Measurements from ENCODE around the gene EXOC8.

EXOC8 gene

GRCh38 chr1:231337472-231338269 lies at the start of gene EXOC8:
TSS of gene EXOC8 (minus strand) at chr1:231337852. CDS start at chr1:231337745, 107 bp downstream.
- peak; percentile 55 for FAIRE-seq

DNA sequence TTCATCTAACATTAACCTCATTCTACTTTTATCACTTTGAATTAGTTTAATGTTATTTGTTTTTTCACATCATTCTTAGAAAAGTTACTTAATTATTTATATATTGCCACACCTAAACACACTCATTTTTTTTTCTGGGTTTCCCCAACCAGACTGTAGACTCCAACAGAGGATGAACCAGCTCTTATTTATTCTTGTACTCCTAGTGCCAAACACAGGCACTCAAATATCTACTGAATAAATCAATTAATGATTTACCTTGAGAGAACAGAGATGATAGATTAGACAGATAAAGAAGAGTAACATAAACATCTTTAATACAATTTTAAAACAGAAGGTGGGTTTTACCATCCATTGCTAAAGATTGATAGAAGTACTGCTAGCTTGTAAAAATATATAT lies 48.8 kb upstream of the EXOC8 start:
- FAIRE-seq (no peak), DNase-seq (ENCODE audit: insufficient read length, low spot score) (no peak)
- TF ChIP-seq POLR2A (IDR thresholded peaks at IDR 0.05; ENCODE audit: low read depth, low read length), result no peak

More at GRCh38 chr1:231337472-231338269, at the start of gene EXOC8:
- DNase-seq (ENCODE audit: insufficient read length, low spot score), result peak; percentile 92
- peak; percentile 98 for TF ChIP-seq POLR2A (IDR thresholded peaks at IDR 0.05; ENCODE audit: low read depth, low read length)

- DNase-seq (ENCODE audit: insufficient read length, low spot score) (no peak), FAIRE-seq (no peak)
- no peak for TF ChIP-seq POLR2A (IDR thresholded peaks at IDR 0.05; ENCODE audit: low read depth, low read length)
These were observed 47.7 kb upstream of the EXOC8 start for GRCh38 chr1:231385416-231385748.

DNA sequence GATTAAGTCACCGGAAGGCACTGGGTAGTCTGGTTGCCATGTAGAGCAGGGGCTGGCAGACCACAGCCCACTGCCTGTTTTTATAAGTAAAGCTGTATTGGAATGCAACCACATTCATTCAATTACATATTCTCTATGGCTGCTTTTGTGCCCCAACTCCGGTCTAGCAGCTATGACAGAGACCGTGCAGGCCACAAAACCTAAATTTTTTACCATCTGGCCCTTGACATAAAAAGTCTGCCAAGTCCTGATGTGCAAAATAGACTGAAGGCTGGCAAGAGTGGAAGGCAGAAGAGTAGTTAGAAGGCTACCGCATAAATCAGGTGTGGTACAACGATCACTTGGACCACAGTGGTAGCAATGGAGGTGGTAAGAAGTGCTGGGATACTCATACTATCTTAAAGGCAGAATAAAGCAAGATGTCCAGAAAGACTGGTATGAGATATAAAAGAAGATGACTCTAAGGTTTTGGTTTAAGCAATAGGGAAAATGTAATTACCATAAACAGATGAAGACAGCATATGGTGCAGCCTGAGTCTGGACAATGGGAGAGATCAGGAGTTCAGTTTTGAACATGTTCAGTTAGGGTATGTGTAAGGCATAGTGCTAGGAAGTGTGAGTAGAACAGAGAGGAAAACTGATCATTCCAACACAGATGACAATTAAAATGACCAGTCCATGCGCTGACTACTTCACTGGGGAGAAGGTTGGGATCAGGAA lies 47.2 kb upstream of the EXOC8 start:
- no peak for FAIRE-seq
- DNase-seq (ENCODE audit: insufficient read length, low spot score), result no peak
- TF ChIP-seq POLR2A (IDR thresholded peaks at IDR 0.05; ENCODE audit: low read depth, low read length), result no peak

GRCh38 chr1:231383159-231383860 lies 45.7 kb upstream of the EXOC8 start:
- FAIRE-seq (no peak), DNase-seq (ENCODE audit: insufficient read length, low spot score) (no peak)
- no peak for TF ChIP-seq POLR2A (IDR thresholded peaks at IDR 0.05; ENCODE audit: low read depth, low read length)

- no peak for FAIRE-seq
- TF ChIP-seq POLR2A (IDR thresholded peaks at IDR 0.05; ENCODE audit: low read depth, low read length), result no peak
- DNase-seq (ENCODE audit: insufficient read length, low spot score), result no peak
These were observed 44.8 kb upstream of the EXOC8 start for GRCh38 chr1:231382426-231382825.

DNA sequence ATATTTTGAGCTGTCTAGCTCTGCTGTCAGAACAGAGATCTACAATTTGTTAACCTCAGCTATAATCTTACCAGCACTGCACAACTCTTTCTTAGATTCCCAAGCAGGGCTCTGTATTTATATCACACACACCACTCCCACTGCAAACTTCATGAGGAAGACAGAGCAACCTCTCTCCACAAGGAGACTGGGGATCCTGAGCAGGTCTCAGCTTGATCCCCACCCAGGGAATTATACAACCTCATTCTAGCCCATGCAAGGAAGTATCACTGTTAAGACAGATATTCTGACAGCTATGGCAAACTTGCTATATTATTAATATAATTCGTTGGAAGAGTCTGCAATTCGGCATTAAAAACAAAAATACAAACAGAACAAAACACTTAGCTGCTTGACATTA lies 44.1 kb upstream of the EXOC8 start:
- TF ChIP-seq POLR2A (IDR thresholded peaks at IDR 0.05; ENCODE audit: low read depth, low read length), result no peak
- DNase-seq (ENCODE audit: insufficient read length, low spot score), result no peak
- no peak for FAIRE-seq

DNA sequence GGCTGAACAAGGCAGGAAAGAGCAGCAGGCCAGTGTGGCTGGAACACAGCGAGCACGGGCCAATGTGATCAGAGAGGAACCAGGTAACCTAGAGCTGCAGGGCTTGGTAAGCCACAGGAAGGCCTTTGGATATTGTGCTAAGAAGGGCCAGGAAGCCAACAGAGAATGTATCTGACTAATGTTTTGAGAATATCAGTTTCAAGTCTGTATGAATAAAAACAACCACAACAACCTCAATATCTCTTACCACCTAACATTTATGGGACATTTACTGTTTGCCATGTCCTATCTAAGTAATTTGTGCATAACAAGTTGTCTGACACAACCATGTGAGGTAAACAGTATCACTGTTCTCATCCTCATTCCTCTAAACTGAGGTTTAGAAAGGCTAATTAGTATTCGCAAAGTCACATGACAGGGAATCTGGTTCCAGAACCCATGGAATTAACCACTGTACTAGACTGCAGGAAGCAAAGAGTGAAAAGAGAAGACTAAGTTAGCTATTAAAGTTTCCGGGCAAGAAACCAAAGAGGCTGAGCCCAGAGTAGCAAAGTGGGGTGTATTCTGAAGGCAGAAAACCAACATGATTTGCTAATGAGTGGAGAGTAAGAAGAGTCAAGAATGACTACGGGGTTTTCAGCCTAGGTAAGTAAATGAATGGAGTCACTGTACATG lies 39.4 kb upstream of the EXOC8 start:
- no peak for DNase-seq (ENCODE audit: insufficient read length, low spot score)
- FAIRE-seq, result no peak
- TF ChIP-seq POLR2A (IDR thresholded peaks at IDR 0.05; ENCODE audit: low read depth, low read length), result no peak

DNA sequence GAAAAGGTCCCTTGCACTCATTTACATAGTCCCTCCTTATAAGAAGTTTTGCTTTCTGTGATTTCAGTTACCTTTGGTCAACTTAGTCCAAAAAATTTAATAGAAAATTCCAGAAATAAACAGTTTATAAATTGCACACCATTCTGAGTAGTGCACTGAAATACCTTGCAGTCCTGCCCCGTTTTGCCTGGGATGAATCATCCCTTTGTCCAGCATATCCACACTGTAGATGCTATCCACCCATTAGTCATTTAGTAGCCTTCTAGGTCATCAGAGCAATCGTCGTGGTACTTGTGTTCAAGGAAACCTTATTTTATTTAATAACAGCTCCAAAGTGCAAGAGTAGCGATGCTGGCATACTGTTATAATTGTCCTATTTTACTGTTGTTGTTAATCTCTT lies 38.4 kb upstream of the EXOC8 start:
- DNase-seq (ENCODE audit: insufficient read length, low spot score), result no peak
- TF ChIP-seq POLR2A (IDR thresholded peaks at IDR 0.05; ENCODE audit: low read depth, low read length), result no peak

GRCh38 chr1:231374394-231374793 lies 36.7 kb upstream of the EXOC8 start:
- no peak for DNase-seq (ENCODE audit: insufficient read length, low spot score)
- FAIRE-seq, result no peak
- TF ChIP-seq POLR2A (IDR thresholded peaks at IDR 0.05; ENCODE audit: low read depth, low read length), result no peak

More for the DNA sequence above, 38.4 kb upstream of the EXOC8 start:
- no peak for FAIRE-seq

DNA sequence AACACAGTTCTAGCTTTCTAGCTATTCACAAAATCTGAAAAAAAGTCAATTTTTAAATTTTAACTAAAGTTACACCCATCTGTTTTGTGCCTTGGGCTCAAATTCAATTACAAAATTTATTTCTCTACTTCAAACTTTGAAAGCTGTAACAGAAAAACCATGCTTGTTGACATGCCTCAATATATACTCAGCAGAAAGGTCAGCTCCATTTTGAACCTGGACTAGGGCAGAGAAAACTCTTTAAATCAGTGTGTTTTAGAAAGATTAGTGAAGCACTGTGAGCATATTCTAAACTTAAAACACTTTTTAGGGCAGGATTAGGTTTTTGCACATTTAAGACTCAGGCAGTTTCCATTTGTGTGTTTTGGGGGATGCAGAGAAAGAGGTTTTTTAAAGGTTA lies 34.8 kb upstream of the EXOC8 start:
- no peak for TF ChIP-seq POLR2A (IDR thresholded peaks at IDR 0.05; ENCODE audit: low read depth, low read length)
- FAIRE-seq (no peak), DNase-seq (ENCODE audit: insufficient read length, low spot score) (no peak)

DNA sequence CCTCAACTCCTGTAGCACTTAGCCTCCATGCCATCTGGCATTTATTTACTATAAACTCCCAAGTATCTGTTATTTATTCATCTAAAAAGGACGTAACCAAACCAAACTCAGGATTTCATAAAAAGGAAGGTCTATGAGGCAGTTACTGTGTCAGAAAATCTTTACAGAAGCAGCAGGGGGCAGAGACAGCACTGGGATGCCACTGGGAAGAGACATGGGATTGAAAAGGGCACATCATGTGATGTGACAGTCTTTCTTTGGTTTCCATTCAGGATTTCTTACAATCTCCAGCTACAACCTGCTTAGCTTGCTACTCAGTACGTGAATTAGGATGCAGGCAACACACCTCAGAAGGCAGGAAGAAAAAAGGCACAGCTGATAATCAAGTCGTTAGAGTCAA lies 31.6 kb upstream of the EXOC8 start:
- no peak for TF ChIP-seq POLR2A (IDR thresholded peaks at IDR 0.05; ENCODE audit: low read depth, low read length)
- FAIRE-seq, result peak; percentile 27
- no peak for DNase-seq (ENCODE audit: insufficient read length, low spot score)

DNA sequence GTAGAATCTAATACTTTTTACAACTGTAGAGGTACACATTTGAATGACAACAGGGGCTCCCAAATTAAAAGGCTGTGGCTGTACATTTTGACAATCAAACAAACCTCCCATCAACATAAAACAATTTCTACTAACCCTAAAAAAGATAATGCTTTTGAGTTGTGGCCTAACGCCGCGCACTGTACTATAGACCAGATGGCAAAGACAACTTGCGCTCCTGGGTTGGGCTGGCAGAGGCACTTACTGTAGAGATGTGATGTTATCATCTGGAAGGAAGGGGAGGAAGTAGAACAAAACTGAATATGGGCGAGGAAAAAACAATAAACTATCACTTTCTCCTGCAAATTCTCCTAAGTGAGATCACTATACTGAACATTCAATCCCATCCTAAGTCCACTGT lies 26.5 kb upstream of the EXOC8 start:
- no peak for TF ChIP-seq POLR2A (IDR thresholded peaks at IDR 0.05; ENCODE audit: low read depth, low read length)
- DNase-seq (ENCODE audit: insufficient read length, low spot score), result no peak
- FAIRE-seq, result no peak

GRCh38 chr1:231363624-231364023 lies 26.0 kb upstream of the EXOC8 start:
- DNase-seq (ENCODE audit: insufficient read length, low spot score) (no peak), FAIRE-seq (no peak)
- no peak for TF ChIP-seq POLR2A (IDR thresholded peaks at IDR 0.05; ENCODE audit: low read depth, low read length)

Data from H54 (cell line).